Neural cell (in vitro differentiated cells): ENCODE results near the gene LYPD3. TPM values are rescaled to one million over a fixed set of nuclear protein-coding genes. Genes with fewer than 3 reads are reported as not detected.

ENCODE experiments used
- H2AFZ ChIP-seq: fragments of 200-600, 300-800 bp; sonication (generic), shearing (Covaris generic); 2 replicates; pipeline ENCODE4 v1.6.0; 2014; ENCODE audit warnings: low read depth, mild to moderate bottlenecking, antibody characterized with exemption, low read length, moderate library complexity
- H3F3A ChIP-seq: fragments of 200-600 bp; shearing (Covaris generic); 2 replicates; pipeline ENCODE4 v1.6.1; 2016; ENCODE audit warnings: mild to moderate bottlenecking, moderate library complexity, mixed read lengths, antibody characterized with exemption, low read length; ENCODE audit not compliant: insufficient read depth, poor library complexity, severe bottlenecking
- H3K27ac ChIP-seq: fragments of 200-600, 300-800 bp; sonication (generic), shearing (Covaris generic); 2 replicates; pipeline ENCODE4 v1.5.1; 2014; ENCODE audit warnings: mild to moderate bottlenecking, low read length, moderate library complexity
- H3K27me3 ChIP-seq: fragments of 300-800, 200-600 bp; sonication (generic), shearing (Covaris generic); 2 replicates; pipeline ENCODE4 v1.6.0; 2014; ENCODE audit warnings: mild to moderate bottlenecking, low read depth, low read length, moderate library complexity; ENCODE audit not compliant: insufficient read depth
- H3K36me3 ChIP-seq: fragments of 300-800, 200-600 bp; sonication (generic), shearing (Covaris generic); 2 replicates; pipeline ENCODE4 v1.5.1; 2014; ENCODE audit warnings: mild to moderate bottlenecking, antibody characterized with exemption, low read length, moderate library complexity; ENCODE audit not compliant: insufficient read depth
- H3K4me2 ChIP-seq: fragments of 300-800, 200-600 bp; sonication (generic), shearing (Covaris generic); 2 replicates; pipeline ENCODE4 v1.6.0; 2014; ENCODE audit warnings: mild to moderate bottlenecking, low read length
- H3K4me3 ChIP-seq: fragments of 300-800, 200-600 bp; sonication (generic), shearing (Covaris generic); 2 replicates; pipeline ENCODE4 v1.5.1; 2014; ENCODE audit warnings: mild to moderate bottlenecking, low read length, moderate library complexity
- H3K79me2 ChIP-seq: fragments of 200-600 bp; shearing (Covaris generic); replicated peaks from 2 replicates; pipeline ENCODE4 v1.6.0; 2014; ENCODE audit warnings: mild to moderate bottlenecking, low read length, moderate library complexity; ENCODE audit not compliant: insufficient read depth
- H3K9ac ChIP-seq: fragments of 300-800, 200-600 bp; sonication (generic), shearing (Covaris generic); 2 replicates; pipeline ENCODE4 v1.6.1; 2016; ENCODE audit warnings: mild to moderate bottlenecking, low read length, mixed read lengths
- H3K9me2 ChIP-seq: fragments of 200-600 bp; shearing (Covaris generic); 2 replicates; pipeline ENCODE4 v1.6.1; 2016; ENCODE audit warnings: mild to moderate bottlenecking, low read length, mixed read lengths; ENCODE audit not compliant: insufficient read depth
- H3K9me3 ChIP-seq: fragments of 200-600, 300-800 bp; sonication (generic), shearing (Covaris generic); 2 replicates; pipeline ENCODE4 v1.6.1; 2016; ENCODE audit warnings: mild to moderate bottlenecking, mixed run types, low read length, moderate library complexity, mixed read lengths
- H4K20me1 ChIP-seq: fragments of 200-600 bp; shearing (Covaris generic); 2 replicates; pipeline ENCODE4 v1.6.1; 2016; ENCODE audit warnings: mild to moderate bottlenecking, mixed run types; ENCODE audit not compliant: insufficient read depth
- CTCF ChIP-seq: fragments of 450-650 bp; IDR thresholded peaks from 2 replicates; pipeline ENCODE4 v1.5.1; 2014; ENCODE audit warnings: antibody characterized with exemption, mild to moderate bottlenecking, moderate library complexity; ENCODE audit not compliant: poor library complexity, severe bottlenecking
- EP300 ChIP-seq: fragments of 450-650 bp; conservative IDR thresholded peaks from 2 replicates; pipeline ENCODE4 v1.6.1; 2014; ENCODE audit warnings: antibody characterized with exemption, mild to moderate bottlenecking, moderate library complexity; ENCODE audit not compliant: poor library complexity, severe bottlenecking
- EZH2 ChIP-seq: fragments of 200-600, 300-800 bp; shearing (Covaris generic), sonication (generic); IDR thresholded peaks from 2 replicates; pipeline ENCODE4 v1.6.1; 2014; ENCODE audit warnings: antibody characterized with exemption, low read length, borderline replicate concordance, mild to moderate bottlenecking; ENCODE audit not compliant: insufficient read depth, poor library complexity, severe bottlenecking
- MXI1 ChIP-seq: fragments of 450-650 bp; conservative IDR thresholded peaks from 2 replicates; pipeline ENCODE4 v1.6.1; 2014; ENCODE audit warnings: antibody characterized with exemption, mild to moderate bottlenecking; ENCODE audit not compliant: poor library complexity, severe bottlenecking
- POLR2AphosphoS5 ChIP-seq: IDR thresholded peaks from 2 replicates; pipeline ENCODE4 v1.6.1; 2012
- RAD21 ChIP-seq: fragments of 450-650 bp; conservative IDR thresholded peaks from 2 replicates; pipeline ENCODE4 v1.6.1; 2014; ENCODE audit warnings: antibody characterized with exemption, mild to moderate bottlenecking, moderate library complexity
- REST ChIP-seq: IDR thresholded peaks from 2 replicates; pipeline ENCODE4 v1.6.1; 2012; ENCODE audit warnings: borderline replicate concordance
- SMC3 ChIP-seq: fragments of 450-650 bp; conservative IDR thresholded peaks from 2 replicates; pipeline ENCODE4 v1.6.1; 2014; ENCODE audit warnings: antibody characterized with exemption, mild to moderate bottlenecking, moderate library complexity; ENCODE audit not compliant: poor library complexity
- TAF1 ChIP-seq: IDR thresholded peaks from 2 replicates; pipeline ENCODE4 v1.6.1; 2012; ENCODE audit warnings: low read depth
- polyA plus RNA-seq: library from polyadenylated mRNA; depleted of rRNA; stranded (reverse); fragments of >200 nt; gene quantifications from 2 replicates; pipeline ENCODE4 v1.2.3, GENCODE V29; 2014

LYPD3 gene
- polyA plus RNA-seq, 1 donor from 2014 or later = not detected

- Histone ChIP-seq H3K9me3 (no peaks in the 10 kb centered on the region), H3K9ac (peak overlapping the region; percentile 52), H3K36me3 (no peaks in the 10 kb centered on the region), H3F3A (no peaks in the 10 kb centered on the region), H3K4me2 (no peak overlapping the region), H4K20me1 (no peaks in the 10 kb centered on the region), H3K79me2 (no peaks in the 10 kb centered on the region), H2AFZ (peak overlapping the region; percentile 38), H3K9me2 (no peaks in the 10 kb centered on the region), H3K4me3 (peak overlapping the region; percentile 74), H3K27me3 (no peaks in the 10 kb centered on the region), H3K27ac (no peak overlapping the region)
- no peak for TF ChIP-seq CTCF
- peak; percentile 24 for TF ChIP-seq MXI1
- TF ChIP-seq TAF1 = no peak
- TF ChIP-seq EZH2 = no peak
- peak; percentile 37 for TF ChIP-seq REST
- TF ChIP-seq SMC3 = no peak
- no peak for TF ChIP-seq RAD21
- peak; percentile 4 for TF ChIP-seq POLR2AphosphoS5
- TF ChIP-seq EP300 = no peak
These were observed 2.5 kb downstream of the LYPD3 start for GRCh38 chr19:43462785-43463380.

- Histone ChIP-seq H3K27ac (no peak overlapping the region), H3K27me3 (no peaks in the 10 kb centered on the region), H3K4me2 (no peak overlapping the region), H3F3A (no peaks in the 10 kb centered on the region), H2AFZ (no peak overlapping the region), H3K79me2 (no peaks in the 10 kb centered on the region), H3K9me3 (no peaks in the 10 kb centered on the region), H4K20me1 (no peaks in the 10 kb centered on the region), H3K9me2 (no peaks in the 10 kb centered on the region), H3K4me3 (peak overlapping the region; percentile 74), H3K36me3 (no peaks in the 10 kb centered on the region), H3K9ac (no peak overlapping the region)
- TF ChIP-seq POLR2AphosphoS5 (no peak), EP300 (no peak), EZH2 (no peak), MXI1 (no peak), TAF1 (no peak), CTCF (no peak)
These were observed 3.0 kb downstream of the LYPD3 start for GRCh38 chr19:43462383-43462782.
